Endothelial cell (in vitro differentiated cells): ENCODE measurements around the gene PTS. TPM values are rescaled to one million over a fixed set of nuclear protein-coding genes. Genes with fewer than 3 reads are reported as not detected.
A peak's percentile ranks its signal among the peaks of the same experiment; 100 is the strongest.

ENCODE experiments used
- DNase-seq: peaks from one replicate; pipeline ENCODE4 v3.0.0; 2021; ENCODE audit warnings: low spot score
- H3K27ac Mint-ChIP-seq: one replicate; pipeline ENCODE4 v1.8.0; 2021; ENCODE audit warnings: mixed read lengths, inconsistent platforms; ENCODE audit not compliant: unreplicated experiment
- H3K27me3 Mint-ChIP-seq: one replicate; pipeline ENCODE4 v1.8.0; 2021; ENCODE audit warnings: mild to moderate bottlenecking, moderate library complexity, mixed read lengths, inconsistent platforms; ENCODE audit not compliant: unreplicated experiment
- H3K36me3 Mint-ChIP-seq: one replicate; pipeline ENCODE4 v1.8.0; 2021; ENCODE audit warnings: mild to moderate bottlenecking, low read depth, mixed read lengths, inconsistent platforms; ENCODE audit not compliant: unreplicated experiment
- H3K4me1 Mint-ChIP-seq: one replicate; pipeline ENCODE4 v1.8.0; 2021; ENCODE audit warnings: mild to moderate bottlenecking, mixed read lengths, inconsistent platforms; ENCODE audit not compliant: unreplicated experiment
- H3K4me3 Mint-ChIP-seq: one replicate; pipeline ENCODE4 v1.8.0; 2021; ENCODE audit warnings: mild to moderate bottlenecking, mixed read lengths, inconsistent platforms; ENCODE audit not compliant: unreplicated experiment
- H3K9me3 Mint-ChIP-seq: one replicate; pipeline ENCODE4 v1.8.0; 2021; ENCODE audit warnings: mixed read lengths, inconsistent platforms; ENCODE audit not compliant: unreplicated experiment
- total RNA-seq: library from RNA; stranded (reverse); fragmentation: NEBNext Ultra II Directional; extraction: Animal tissue kit (Norgen Biotek cat#: 25700); gene quantifications from one replicate; pipeline ENCODE4 v1.2.1, GENCODE V29; 2021; ENCODE audit not compliant: unreplicated experiment
- TF ChIP-seq, protein P1 (sequence below): fragments of 200-600 bp; sonication (generic); IDR thresholded peaks from one replicate; pipeline ENCODE4 v1.5.0; 2021; ENCODE audit warnings: antibody characterized with exemption; ENCODE audit not compliant: unreplicated experiment

PTS gene
- total RNA-seq, 1 donor from 2014 or later, result 40.1 TPM

DNA sequence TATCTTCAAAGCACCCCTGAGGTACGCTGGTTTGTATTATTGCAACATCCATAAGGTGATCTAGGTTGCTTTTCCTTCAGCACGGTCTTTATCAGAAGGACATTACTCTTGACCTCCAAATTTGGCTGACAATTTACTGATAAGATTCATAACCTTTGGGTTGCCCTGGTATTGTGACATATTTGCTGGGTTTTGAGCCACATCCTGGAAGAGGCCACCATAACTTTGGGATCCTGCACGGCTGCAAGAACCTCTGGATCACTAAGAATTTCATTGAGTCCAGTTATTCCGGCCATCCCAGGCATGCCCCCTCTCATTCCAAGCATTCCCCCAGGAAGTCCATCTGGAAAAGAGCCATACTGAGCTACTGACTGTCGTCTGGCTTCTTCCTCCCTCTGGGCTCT is 41.0 kb downstream of the PTS start:
- Mint-ChIP-seq H3K27ac (no peak overlapping the region), H3K4me3 (no peak overlapping the region), H3K27me3 (no peaks in the 10 kb centered on the region), H3K9me3 (no peaks in the 10 kb centered on the region), H3K4me1 (peaks cover 28% of the 10 kb centered on the region), H3K36me3 (no peaks in the 10 kb centered on the region)
- no peak for DNase-seq
- TF ChIP-seq, protein P1, sequence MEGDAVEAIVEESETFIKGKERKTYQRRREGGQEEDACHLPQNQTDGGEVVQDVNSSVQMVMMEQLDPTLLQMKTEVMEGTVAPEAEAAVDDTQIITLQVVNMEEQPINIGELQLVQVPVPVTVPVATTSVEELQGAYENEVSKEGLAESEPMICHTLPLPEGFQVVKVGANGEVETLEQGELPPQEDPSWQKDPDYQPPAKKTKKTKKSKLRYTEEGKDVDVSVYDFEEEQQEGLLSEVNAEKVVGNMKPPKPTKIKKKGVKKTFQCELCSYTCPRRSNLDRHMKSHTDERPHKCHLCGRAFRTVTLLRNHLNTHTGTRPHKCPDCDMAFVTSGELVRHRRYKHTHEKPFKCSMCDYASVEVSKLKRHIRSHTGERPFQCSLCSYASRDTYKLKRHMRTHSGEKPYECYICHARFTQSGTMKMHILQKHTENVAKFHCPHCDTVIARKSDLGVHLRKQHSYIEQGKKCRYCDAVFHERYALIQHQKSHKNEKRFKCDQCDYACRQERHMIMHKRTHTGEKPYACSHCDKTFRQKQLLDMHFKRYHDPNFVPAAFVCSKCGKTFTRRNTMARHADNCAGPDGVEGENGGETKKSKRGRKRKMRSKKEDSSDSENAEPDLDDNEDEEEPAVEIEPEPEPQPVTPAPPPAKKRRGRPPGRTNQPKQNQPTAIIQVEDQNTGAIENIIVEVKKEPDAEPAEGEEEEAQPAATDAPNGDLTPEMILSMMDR, result no peak

- peaks cover 3% of the 10 kb centered on the region for H3K36me3 Mint-ChIP-seq
- DNase-seq, result no peak
- H3K27me3 Mint-ChIP-seq, result no peaks in the 10 kb centered on the region
- H3K4me3 Mint-ChIP-seq, result no peak overlapping the region
- peak overlapping the region; percentile 54 for H3K27ac Mint-ChIP-seq
- H3K4me1 Mint-ChIP-seq, result peaks cover 28% of the 10 kb centered on the region
- no peaks in the 10 kb centered on the region for H3K9me3 Mint-ChIP-seq
- TF ChIP-seq, protein P1, result no peak
Observed at GRCh38 chr11:112268406-112268805, 42.2 kb downstream of the PTS start.

- TF ChIP-seq, protein P1, result no peak
- H3K27me3 Mint-ChIP-seq, result peaks cover 2% of the 10 kb centered on the region
- H3K36me3 Mint-ChIP-seq, result peaks cover 3% of the 10 kb centered on the region
- H3K27ac Mint-ChIP-seq, result peak overlapping the region; percentile 54
- no peaks in the 10 kb centered on the region for H3K9me3 Mint-ChIP-seq
- DNase-seq, result no peak
- H3K4me1 Mint-ChIP-seq, result peaks cover 28% of the 10 kb centered on the region
- H3K4me3 Mint-ChIP-seq, result no peak overlapping the region
Observed at GRCh38 chr11:112269139-112269538, 42.9 kb downstream of the PTS start.

DNA sequence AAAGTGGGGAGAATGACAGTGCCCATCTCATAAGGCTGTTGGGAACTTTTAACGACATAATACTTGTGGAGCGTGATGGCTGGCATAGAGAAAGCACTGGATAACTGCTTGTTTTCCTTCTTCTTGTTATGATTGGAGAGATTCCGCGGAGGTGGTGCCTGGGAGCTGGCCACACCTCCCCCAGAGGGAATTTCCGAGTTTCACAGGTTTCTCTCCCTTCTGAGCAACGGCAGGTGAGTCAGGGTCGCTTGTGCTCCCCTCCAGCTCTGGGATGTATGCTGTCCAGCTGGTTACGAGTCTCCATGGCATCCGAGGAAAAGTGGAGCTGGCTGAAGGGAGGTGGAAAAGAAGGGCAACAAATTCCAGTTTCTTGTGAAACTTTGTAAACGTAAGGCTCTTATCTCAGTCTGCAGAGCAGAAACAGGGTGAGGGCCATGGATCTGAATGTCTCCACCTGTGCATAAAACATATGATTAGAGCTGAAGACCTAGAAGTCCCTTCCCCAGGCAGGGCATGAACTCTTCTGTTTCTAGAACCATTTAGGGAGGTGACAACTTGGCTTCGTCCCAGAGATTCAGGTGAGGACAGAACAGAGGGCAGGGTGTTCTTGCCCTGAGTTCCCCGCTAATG is 44.4 kb downstream of the PTS start:
- Mint-ChIP-seq H3K36me3 (peaks cover 3% of the 10 kb centered on the region), H3K27ac (no peak overlapping the region), H3K4me3 (no peak overlapping the region), H3K4me1 (peaks cover 28% of the 10 kb centered on the region), H3K27me3 (peaks cover 7% of the 10 kb centered on the region), H3K9me3 (no peaks in the 10 kb centered on the region)
- TF ChIP-seq, protein P1, result no peak
- no peak for DNase-seq

DNA sequence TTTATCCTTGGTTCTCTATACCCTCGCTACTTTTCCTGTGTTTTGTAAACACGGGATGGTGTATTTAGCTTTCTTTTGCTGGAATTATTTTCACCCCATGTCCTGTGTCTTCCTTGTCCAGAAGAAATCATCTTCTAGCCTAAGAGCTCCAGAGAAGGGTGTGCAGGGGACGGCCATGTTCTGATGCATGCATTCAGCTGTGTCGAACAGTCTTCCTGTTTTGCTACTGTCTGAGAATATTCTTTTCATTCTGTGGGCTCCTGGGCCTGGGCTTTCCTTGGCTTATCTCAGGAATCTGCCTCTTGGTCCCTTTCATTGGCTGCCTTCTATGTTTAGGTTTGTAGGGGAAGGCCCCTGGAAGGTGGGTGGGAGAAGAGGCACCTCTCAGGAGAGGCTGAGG is 45.0 kb downstream of the PTS start:
- peaks cover 30% of the 10 kb centered on the region for H3K4me1 Mint-ChIP-seq
- H3K36me3 Mint-ChIP-seq, result peaks cover 3% of the 10 kb centered on the region
- H3K9me3 Mint-ChIP-seq, result no peaks in the 10 kb centered on the region
- no peak for DNase-seq
- H3K27me3 Mint-ChIP-seq, result peaks cover 9% of the 10 kb centered on the region
- no peak overlapping the region for H3K27ac Mint-ChIP-seq
- no peak overlapping the region for H3K4me3 Mint-ChIP-seq
- TF ChIP-seq, protein P1, result no peak
